T-helper 1 cell (primary cell): ENCODE results near the gene THRSP.

Experiments used
- DNase-seq, 5 donors: peaks; one replicate each; pipeline ENCODE4 v3.0.0-alpha.2; 2012 to 2020

THRSP gene

GRCh38 chr11:78100261-78100660 lies 36.6 kb downstream of the THRSP start:
- no peak for DNase-seq

DNA sequence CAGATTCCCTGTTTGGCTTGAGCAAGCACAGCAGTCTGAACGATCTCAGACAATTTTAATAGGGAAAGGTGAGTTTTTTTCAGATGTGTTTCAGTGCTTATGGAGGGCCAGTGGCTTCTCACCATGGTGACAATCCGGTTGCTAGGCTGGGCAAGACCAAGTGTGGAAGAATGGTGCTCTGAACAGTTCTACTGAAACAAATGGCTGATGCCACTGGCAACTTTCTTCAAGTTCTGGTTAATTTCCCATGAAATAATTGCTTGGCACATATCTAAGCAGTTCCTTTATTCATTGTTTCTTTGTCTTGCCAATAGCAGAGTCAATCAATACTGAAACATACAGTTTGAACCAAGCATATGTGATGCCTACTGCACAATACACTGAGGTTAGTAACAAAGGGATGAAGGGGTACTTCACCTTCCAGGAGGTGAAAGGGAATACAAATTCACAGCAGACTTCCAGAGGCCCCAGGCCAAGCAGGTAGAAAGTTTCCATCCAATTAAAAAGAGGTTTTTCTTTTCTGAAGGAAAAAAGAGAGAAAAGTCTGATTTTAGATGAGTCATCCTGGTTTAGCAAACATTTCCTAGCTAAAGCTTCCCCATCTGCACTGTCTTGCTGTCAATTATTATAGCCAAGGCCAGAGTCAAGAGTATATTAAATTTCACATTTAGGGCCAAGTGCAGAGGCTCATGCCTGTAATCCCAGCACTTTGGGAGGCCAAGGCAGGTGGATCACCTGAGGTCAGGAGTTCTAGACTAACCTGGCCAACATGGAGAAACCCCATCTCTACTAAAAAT lies 37.2 kb downstream of the THRSP start:
- no peak for DNase-seq

- no peak for DNase-seq
Observed at GRCh38 chr11:78109081-78110015, 45.7 kb downstream of the THRSP start.

DNA sequence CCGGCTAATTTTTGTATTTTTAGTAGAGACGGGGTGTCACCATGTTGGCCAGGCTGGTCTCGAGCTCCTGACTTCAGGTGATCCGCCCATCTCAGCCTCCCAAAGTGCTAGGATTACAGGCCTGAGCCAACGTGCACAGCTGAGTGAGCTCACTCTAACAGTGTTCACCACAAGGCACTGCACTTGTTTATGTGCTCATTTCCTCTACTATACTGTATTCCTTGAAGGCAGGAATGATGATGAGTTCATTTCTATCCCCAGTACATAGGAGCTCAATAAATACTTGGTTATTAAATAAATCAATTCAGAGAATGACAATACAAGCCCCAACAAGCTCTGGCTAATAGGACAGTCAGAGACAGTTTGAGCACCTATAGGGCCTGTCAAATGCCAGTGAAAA lies 46.7 kb downstream of the THRSP start:
- no peak for DNase-seq

GRCh38 chr11:78110830-78111229 lies 47.2 kb downstream of the THRSP start:
- no peak for DNase-seq

- DNase-seq: no peak
Observed at GRCh38 chr11:78111298-78111697, 47.6 kb downstream of the THRSP start.

DNA sequence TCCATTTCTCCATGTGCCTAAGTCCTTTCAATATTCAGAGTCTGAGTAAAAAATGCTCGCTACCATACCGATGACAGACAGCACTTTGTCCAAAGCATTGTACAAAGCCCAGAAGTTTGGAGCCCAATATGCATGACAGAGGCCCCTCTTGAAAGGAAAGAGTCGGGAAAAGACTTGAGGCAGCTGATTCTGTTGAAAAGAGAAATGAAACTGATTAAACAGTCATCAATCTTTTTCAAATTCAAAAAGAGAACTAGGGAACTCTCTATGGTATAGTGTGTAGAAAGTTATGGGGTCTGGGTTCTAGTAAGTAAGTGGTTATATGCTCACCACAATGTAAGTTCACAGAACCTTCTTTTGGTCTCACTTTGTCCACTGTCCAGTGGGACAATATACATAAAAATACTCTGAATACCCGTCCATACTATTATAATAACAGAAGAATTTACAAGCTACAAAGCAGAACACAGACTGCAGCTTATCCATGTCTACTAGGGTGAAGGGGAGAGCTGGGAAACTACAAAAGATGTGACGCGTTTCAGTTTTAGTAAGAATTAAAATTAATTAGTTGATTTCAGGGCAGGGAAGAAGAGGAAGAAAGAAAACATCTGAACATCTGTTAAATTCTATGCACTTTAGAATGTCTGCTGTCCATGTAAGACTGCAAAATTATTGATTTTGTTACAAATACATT lies 49.1 kb downstream of the THRSP start:
- no peak for DNase-seq
